SU-DHL-6 (cell line): Measurements from ENCODE around the gene IL1RN.

Experiments
- H2AFZ ChIP-seq: fragments of 200-600 bp; sonication (generic); 2 replicates; pipeline ENCODE4 v1.6.1; 2014; ENCODE audit warnings: low read depth, mild to moderate bottlenecking, moderate library complexity, mixed read lengths, antibody characterized with exemption, low read length; ENCODE audit not compliant: severe bottlenecking
- H3F3A ChIP-seq: fragments of 200-600 bp; shearing (Covaris generic); 2 replicates; pipeline ENCODE4 v1.6.0; 2016; ENCODE audit warnings: antibody characterized with exemption, mild to moderate bottlenecking; ENCODE audit not compliant: insufficient read depth
- H3K27ac ChIP-seq: fragments of 200-600 bp; sonication (generic); 2 replicates; pipeline ENCODE4 v1.5.1; 2016; ENCODE audit warnings: low read depth, mild to moderate bottlenecking, low read length, moderate library complexity, mixed read lengths
- H3K27me3 ChIP-seq: fragments of 200-600 bp; sonication (generic), shearing (Covaris generic); 2 replicates; pipeline ENCODE4 v1.6.0; 2014; ENCODE audit warnings: mild to moderate bottlenecking, low read length
- H3K36me3 ChIP-seq: fragments of 200-600 bp; sonication (generic); 2 replicates; pipeline ENCODE4 v1.6.1; 2014; ENCODE audit warnings: mild to moderate bottlenecking, low read length, mixed read lengths
- H3K4me2 ChIP-seq: fragments of 300-600, 200-600 bp; shearing (Covaris generic), sonication (generic); 2 replicates; pipeline ENCODE4 v1.6.0; 2014; ENCODE audit warnings: low read length, low read depth, mild to moderate bottlenecking; ENCODE audit not compliant: poor library complexity, severe bottlenecking
- H3K4me3 ChIP-seq: fragments of 200-600 bp; sonication (generic); 2 replicates; pipeline ENCODE4 v1.5.1; 2014; ENCODE audit warnings: antibody characterized with exemption, low read length, mild to moderate bottlenecking, mixed read lengths; ENCODE audit not compliant: insufficient read depth, poor library complexity, severe bottlenecking
- H3K79me2 ChIP-seq: fragments of 200-600 bp; sonication (generic); 2 replicates; pipeline ENCODE4 v1.6.1; 2014; ENCODE audit warnings: mild to moderate bottlenecking, low read length, moderate library complexity; ENCODE audit not compliant: insufficient read depth
- H3K9ac ChIP-seq: fragments of 200-600 bp; sonication (generic); 2 replicates; pipeline ENCODE4 v1.7.0; 2014; ENCODE audit warnings: mild to moderate bottlenecking, low read length
- H3K9me2 ChIP-seq: fragments of 200-600 bp; sonication (generic); replicated peaks from 2 replicates; pipeline ENCODE4 v1.6.1; 2014; ENCODE audit warnings: low read length; ENCODE audit not compliant: insufficient read depth
- H3K9me3 ChIP-seq: fragments of 200-600 bp; sonication (generic); 2 replicates; pipeline ENCODE4 v1.6.1; 2014; ENCODE audit warnings: low read length, mixed read lengths; ENCODE audit not compliant: insufficient read depth
- H4K20me1 ChIP-seq: fragments of 200-600 bp; sonication (generic); 2 replicates; pipeline ENCODE4 v1.6.1; 2014; ENCODE audit warnings: low read depth, mild to moderate bottlenecking, antibody characterized with exemption, low read length, moderate library complexity, mixed read lengths
- EZH2phosphoT487 ChIP-seq: fragments of 200-600 bp; sonication (generic), shearing (Covaris generic); conservative IDR thresholded peaks from 2 replicates; pipeline ENCODE4 v1.6.1; 2018; ENCODE audit warnings: mild to moderate bottlenecking, antibody characterized with exemption, low read length, moderate library complexity, mixed read lengths
- TF ChIP-seq, protein P1 (sequence below): fragments of 200-600 bp; sonication (generic); IDR thresholded peaks from one replicate; pipeline ENCODE4 v1.5.1; 2017; ENCODE audit warnings: antibody characterized with exemption, mild to moderate bottlenecking, low read length, moderate library complexity; ENCODE audit not compliant: insufficient read depth, poor library complexity, severe bottlenecking

IL1RN gene

DNA sequence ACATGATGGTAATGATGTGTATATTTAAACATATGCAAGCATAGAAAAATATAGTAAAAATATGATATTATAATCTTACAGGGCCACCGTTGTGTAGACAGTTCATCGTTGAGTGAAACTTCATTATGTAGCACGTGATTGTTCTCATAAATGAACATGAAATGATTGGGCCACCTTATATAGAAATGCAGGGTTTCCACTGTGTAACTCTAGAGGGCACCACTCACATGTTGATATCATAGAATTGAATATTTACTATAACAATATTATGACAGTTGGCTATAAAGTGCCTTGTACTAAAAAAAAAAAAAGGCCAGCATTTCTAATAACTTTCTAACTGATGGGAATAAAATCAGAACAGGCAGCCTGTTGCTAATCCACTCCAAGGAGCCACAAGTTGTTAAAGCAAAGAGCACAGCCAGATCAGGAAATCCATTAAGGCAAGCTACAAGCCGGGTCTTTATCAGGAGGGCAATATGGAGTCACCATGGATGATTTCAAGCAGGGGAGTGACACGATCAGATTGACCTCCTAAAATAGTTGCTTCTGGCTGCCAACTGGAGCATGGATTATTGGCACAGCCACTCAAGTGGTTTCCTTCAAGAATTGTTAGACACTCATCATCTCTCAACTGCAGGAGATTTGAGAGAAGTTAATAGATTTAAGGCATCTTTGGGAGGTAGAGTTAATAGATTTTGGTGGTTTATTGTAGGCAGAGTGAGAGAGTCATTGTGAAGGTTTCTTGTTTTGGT lies 43.0 kb upstream of the IL1RN start:
- no peak for TF ChIP-seq EZH2phosphoT487
- TF ChIP-seq, protein P1, sequence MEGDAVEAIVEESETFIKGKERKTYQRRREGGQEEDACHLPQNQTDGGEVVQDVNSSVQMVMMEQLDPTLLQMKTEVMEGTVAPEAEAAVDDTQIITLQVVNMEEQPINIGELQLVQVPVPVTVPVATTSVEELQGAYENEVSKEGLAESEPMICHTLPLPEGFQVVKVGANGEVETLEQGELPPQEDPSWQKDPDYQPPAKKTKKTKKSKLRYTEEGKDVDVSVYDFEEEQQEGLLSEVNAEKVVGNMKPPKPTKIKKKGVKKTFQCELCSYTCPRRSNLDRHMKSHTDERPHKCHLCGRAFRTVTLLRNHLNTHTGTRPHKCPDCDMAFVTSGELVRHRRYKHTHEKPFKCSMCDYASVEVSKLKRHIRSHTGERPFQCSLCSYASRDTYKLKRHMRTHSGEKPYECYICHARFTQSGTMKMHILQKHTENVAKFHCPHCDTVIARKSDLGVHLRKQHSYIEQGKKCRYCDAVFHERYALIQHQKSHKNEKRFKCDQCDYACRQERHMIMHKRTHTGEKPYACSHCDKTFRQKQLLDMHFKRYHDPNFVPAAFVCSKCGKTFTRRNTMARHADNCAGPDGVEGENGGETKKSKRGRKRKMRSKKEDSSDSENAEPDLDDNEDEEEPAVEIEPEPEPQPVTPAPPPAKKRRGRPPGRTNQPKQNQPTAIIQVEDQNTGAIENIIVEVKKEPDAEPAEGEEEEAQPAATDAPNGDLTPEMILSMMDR: peak; percentile 26
- Histone ChIP-seq H2AFZ (no peak overlapping the region), H3K27me3 (no peaks in the 10 kb centered on the region), H3K9me2 (no peaks in the 10 kb centered on the region), H3K9me3 (no peaks in the 10 kb centered on the region), H3K79me2 (no peaks in the 10 kb centered on the region), H3K36me3 (no peaks in the 10 kb centered on the region), H4K20me1 (no peaks in the 10 kb centered on the region), H3K4me3 (no peak overlapping the region), H3K9ac (no peak overlapping the region), H3K4me2 (no peak overlapping the region), H3K27ac (no peak overlapping the region), H3F3A (no peaks in the 10 kb centered on the region)

DNA sequence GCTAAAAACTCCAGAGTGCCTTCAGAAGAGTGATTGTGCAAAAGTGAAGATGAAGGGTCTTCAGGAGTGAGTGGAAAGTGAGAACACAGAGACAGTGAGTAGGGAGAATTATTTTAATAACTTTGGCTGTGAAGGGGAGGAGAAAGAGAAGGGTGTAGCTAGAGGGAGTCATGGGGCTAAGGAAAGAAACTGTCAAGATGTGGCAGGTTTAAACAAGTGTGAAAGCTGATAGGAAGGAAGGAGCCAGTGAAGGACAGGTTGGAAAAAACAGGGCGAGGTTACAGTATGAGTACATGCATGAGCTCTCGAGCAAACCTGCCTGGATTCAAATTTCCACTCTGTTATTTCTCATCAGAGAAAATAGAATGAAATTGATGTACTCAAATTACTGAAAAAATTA lies 41.9 kb upstream of the IL1RN start:
- Histone ChIP-seq H4K20me1 (no peaks in the 10 kb centered on the region), H3K9me2 (no peaks in the 10 kb centered on the region), H3K9me3 (no peaks in the 10 kb centered on the region), H3K9ac (no peak overlapping the region), H3K36me3 (no peaks in the 10 kb centered on the region), H3K4me2 (no peak overlapping the region), H2AFZ (no peak overlapping the region), H3K79me2 (no peaks in the 10 kb centered on the region), H3K27me3 (no peaks in the 10 kb centered on the region), H3F3A (no peaks in the 10 kb centered on the region), H3K27ac (no peak overlapping the region), H3K4me3 (no peak overlapping the region)
- TF ChIP-seq, protein P1: no peak
- TF ChIP-seq EZH2phosphoT487: no peak

DNA sequence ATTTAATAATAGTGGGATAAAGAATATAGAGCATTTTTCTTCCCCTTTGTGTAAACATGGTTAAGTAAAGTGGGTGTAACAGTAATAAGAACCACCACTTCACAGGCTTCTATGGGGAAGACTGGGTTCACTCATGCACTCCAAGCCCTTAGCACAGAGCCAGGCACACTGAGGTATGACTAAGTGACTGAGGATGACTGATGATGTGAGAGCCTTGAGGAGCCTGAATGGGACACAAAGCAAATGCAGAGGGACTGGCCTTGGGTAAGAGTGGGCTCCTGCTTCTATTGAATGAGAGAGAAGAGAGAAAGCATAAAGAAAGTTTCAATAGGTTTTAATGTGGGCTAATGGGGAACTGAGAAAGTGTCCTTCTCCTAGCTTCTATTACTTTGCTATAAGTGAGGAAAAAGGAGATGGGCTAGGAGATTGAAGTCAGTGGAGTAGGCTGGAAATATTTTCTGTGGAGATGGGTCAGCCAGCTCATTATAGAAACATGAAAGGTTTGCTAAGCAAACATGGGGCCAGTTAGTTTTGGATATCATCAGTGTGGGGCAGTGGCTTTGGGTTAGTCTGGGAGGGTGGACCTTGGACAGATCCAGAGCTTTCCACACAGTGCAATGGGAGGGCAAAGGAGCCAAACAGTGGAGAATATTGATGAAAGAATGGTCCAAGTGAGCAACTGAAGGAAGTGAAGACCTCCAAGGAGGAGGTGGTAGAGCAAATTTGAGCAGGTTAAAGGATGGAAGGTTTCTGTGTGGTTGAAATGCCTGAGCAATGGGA lies 39.0 kb upstream of the IL1RN start:
- Histone ChIP-seq H3F3A (no peaks in the 10 kb centered on the region), H3K9ac (no peak overlapping the region), H3K79me2 (no peaks in the 10 kb centered on the region), H3K27ac (no peak overlapping the region), H3K4me2 (no peak overlapping the region), H3K27me3 (no peaks in the 10 kb centered on the region), H3K36me3 (no peaks in the 10 kb centered on the region), H3K9me2 (no peaks in the 10 kb centered on the region), H3K4me3 (no peak overlapping the region), H2AFZ (no peak overlapping the region), H3K9me3 (no peaks in the 10 kb centered on the region), H4K20me1 (no peaks in the 10 kb centered on the region)
- TF ChIP-seq, protein P1: no peak
- TF ChIP-seq EZH2phosphoT487: no peak
